Measurements from ENCODE around the gene MAP3K15.

DNA sequence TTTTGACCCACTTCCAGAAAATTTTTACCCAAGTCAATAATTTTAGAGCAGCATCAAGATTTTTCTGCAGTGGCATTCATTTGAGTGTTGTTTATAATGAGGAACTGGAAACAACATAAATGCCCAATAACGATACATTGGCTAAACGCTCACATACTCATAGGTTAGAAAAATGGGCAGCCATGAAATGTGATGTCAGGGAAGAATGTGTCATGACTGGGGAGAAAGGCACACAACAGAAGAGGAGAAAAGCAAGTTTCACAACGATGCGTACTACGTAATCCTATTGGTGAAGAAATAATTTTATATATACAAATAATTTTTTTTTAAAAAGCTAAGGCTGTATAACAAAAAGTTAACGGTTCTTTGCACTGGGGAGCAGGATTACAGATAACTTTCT, 33.6 kb upstream of the MAP3K15 start:
- TF ChIP-seq SP1 (IDR thresholded peaks at IDR 0.05) (no peak), LEF1 (IDR thresholded peaks at IDR 0.05; ENCODE audit: borderline replicate concordance) (no peak), FOXA1 (IDR thresholded peaks at IDR 0.05) (no peak), SUZ12 (IDR thresholded peaks at IDR 0.05) (no peak), HDGF (IDR thresholded peaks at IDR 0.05; ENCODE audit: borderline replicate concordance) (no peak)

Measured in HEK293T (cell line).